HuH-7 (cell line): ENCODE results near the gene MICAL2.

Experiments used
- DNase-seq: peaks from one replicate; pipeline ENCODE4 v3.0.0; 2011; ENCODE audit warnings: low spot score

The MICAL2 gene

GRCh38 chr11:12229450-12230229, 119.2 kb downstream of the MICAL2 start:
- DNase-seq = peak; percentile 72

- DNase-seq = no peak
These were observed 121.8 kb downstream of the MICAL2 start for GRCh38 chr11:12232160-12232559.

DNA sequence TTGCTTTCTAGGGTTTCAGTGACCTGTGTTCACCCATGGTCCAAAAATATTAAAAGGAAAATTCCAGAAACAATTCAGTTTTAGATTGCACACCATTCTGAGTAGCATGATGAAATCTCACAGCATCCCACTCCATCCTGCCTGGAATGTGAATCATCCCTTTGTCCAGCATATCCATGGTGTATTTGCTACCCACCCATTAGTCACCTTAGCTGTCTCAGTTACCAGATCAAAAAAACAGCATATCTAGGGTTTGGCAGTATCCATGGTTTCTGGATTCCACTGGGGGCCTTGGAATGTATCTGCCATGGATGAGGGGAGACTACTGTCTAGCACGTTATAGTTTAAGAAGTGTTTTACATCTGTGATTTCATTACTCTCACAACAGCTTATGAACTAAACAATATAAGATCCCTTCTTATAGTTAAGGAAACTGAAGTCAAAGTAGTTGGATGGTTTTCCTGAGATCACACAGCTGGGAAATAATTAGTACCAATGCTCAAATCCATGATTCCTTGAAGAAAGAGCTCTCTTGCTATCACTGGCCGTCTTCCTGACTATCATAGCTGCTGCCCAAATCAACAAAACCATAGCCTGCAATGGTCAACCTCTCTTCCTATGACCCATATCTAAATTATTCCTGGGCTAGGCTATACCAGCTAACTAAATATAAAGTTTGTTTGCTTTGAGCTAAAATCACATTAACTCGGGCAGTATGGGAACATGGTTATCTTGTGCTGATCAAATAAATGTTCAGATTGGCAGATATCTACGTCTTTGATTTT, 122.6 kb downstream of the MICAL2 start:
- no peak for DNase-seq

DNA sequence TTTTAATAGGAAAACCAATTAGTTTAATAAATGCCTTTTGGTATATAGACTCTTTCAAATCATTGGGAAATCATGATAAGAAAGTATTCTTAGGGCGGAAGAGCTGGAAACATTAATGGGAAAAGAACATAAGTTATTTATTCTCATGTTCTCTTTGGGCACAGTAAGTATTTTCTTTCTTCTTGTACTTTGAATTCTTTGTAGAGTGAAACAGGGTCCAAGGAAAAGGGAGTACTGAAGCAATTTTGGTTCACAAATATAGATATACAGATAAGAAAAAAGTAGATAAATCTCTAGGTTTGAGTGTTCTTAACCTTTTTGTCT, 123.2 kb downstream of the MICAL2 start:
- no peak for DNase-seq

DNA sequence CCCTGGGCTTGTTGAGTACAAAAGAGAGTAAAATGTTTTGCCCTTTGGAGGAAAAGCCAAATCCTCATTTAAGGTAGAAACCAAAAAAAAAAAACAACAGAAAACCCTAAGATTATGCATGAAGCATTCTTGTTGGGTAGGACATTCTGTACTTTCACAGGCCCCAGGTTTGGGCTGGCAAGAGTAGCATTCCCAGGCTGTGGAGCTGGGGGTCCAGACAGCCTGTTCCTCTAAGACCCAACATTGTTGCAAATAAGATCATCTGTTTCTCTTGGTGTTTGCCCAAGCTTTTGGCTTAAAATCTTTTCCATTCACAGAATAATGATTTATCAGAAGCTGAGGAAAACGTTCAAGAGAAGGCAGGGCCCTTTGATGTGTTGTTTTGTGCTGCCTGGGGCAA, 123.8 kb downstream of the MICAL2 start:
- no peak for DNase-seq

GRCh38 chr11:12235080-12235479, 124.7 kb downstream of the MICAL2 start:
- no peak for DNase-seq

DNA sequence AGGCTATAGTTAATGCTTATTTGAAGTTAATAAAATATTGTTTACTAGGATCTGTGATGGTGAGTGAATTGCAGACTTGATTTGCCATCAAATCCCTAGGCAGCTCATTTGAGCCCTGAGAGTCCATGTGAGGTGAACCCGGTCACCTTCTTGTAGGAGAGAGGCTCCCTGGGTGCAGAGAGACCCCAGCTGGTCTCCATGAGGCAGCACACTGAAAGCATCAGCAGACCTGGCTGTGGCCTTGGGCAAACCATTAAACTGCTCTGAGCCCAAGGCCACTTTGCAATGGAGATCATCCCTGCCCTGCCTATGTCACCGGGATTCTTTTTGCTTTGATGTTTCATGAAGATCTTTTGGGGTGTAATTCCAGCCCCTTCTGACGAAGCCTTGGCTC, 125.2 kb downstream of the MICAL2 start:
- DNase-seq = peak; percentile 69

- DNase-seq = no peak
These were observed 125.8 kb downstream of the MICAL2 start for GRCh38 chr11:12235947-12236743.

DNA sequence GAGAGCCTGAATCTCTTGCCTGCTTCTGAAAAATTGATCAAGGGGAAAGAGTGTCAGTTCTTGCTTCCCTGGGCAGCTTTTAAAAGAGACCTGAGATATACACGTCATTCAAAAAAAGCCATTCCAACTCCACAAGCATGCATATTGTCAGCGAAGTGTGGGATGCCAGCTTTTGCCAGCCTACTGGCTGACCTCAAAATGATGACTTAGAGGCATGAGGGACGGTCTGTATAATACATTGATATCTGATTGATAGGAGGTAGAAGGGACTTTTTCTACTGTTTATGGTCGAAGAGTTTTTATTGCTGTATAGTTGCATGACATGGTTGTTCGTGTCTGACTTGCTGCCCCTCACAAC, 126.3 kb downstream of the MICAL2 start:
- DNase-seq = no peak

DNA sequence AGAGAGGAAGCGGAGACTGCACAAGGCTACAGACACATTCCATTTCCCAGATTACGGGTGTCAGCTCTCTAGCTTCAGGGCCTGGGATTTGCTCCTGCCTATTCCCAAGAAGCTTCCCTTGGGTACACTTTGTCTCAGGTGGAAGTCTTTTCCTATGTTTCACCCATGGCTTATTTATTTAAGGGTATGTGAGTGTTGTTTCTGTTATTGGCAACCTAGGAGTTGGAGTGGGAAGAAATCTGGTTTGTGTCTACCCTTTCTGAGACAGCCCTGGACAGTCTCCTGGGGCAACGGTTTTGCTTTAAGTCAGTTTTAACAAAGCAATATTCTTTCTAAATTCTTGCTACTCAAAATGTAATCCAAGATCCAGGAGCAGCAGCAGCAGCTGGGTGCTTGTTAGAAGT, 127.0 kb downstream of the MICAL2 start:
- DNase-seq = no peak

GRCh38 chr11:12238420-12238819, 128.0 kb downstream of the MICAL2 start:
- no peak for DNase-seq

DNA sequence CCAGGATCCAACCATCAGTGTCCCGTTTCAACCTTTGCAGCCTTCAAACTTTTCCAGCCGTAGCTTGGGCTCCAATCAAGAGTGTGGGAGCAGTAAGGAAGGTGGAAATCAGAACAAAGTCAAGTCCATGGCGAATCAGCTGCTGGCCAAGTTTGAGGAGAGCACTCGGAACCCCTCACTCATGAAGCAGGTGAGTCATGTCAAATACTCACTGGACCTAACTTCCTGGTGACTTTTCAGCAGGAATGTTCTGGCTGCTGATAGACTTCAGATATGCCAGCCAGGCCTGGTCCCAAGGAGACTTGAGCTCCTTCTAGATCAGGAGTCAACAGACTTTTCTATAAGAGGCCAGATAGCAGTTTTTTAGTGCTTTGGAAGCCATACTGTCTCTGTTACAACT, 129.0 kb downstream of the MICAL2 start:
- DNase-seq = no peak

GRCh38 chr11:12239804-12240371, 129.5 kb downstream of the MICAL2 start:
- no peak for DNase-seq

- DNase-seq = no peak
These were observed 130.3 kb downstream of the MICAL2 start for GRCh38 chr11:12240677-12241076.

DNA sequence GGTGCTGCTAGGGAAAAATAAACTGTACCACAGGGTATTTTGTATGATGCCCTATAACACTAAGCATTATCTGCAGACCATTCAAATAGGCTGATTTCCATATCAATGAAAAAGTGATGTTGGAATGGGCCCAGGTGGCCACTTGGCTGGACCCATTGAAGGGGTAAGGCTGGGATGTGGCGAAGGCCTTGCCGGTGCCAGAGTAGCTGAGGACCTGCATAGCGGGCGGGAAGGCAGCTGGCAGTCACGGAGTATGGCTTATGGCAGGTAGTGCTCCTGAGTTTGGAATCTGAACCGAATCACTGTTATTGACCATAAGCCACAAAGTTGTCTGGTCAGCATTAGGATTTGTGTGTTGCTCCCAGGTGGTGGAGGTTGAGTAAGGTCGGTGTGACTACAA, 131.0 kb downstream of the MICAL2 start:
- no peak for DNase-seq

DNA sequence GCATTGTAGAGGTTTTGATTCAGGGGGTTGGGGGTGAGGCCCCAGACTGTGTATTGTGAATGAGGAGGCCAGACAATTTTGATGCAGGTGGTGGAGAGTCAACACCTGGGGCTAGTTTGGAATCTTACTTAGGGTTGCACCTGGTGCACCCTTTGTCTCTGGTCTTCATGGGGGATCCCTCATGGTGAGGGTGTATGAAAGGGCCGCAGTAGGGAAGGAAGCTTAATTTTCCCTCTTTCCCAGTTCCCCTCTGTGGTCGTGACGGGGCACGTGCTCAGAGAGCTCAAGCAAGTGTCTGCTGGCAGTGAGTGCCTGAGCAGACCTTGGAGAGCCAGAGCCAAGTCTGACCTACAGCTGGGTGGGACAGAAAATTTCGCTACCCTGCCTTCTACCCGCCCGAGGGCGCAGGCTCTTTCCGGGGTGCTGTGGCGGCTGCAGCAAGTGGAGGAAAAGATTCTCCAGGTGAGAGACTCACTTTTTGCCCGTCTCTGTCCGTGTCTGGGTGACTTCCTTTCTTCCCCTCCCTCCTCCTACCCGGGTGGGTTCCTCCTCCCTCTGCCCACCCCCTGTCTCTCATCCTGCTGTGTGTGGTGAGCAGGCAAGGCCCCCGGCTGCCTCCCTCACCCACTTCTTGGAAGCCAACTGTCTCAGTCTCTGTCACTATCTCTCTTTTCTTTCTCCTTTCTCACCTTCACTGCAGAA, 131.7 kb downstream of the MICAL2 start:
- DNase-seq = no peak

DNA sequence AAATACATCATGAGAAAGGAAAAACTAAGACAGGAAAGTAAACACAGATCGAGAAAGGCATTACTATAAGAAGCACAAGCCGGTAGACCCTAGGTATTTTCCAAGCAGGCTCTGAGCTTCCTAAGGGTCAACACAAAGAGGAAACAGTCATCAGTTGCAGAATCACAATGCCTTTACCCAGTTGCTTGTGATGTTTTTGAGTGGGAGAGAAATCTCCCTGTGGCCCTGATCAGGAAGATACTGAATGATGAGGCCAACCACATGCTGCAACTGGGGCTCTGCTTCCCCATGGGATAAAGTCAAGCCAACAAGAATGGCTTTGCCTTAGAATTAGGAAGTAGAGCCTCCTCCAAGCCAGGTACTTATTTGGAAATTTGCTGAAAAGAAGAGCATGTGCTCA, 132.6 kb downstream of the MICAL2 start:
- no peak for DNase-seq

GRCh38 chr11:12243486-12243885, 133.1 kb downstream of the MICAL2 start:
- no peak for DNase-seq

DNA sequence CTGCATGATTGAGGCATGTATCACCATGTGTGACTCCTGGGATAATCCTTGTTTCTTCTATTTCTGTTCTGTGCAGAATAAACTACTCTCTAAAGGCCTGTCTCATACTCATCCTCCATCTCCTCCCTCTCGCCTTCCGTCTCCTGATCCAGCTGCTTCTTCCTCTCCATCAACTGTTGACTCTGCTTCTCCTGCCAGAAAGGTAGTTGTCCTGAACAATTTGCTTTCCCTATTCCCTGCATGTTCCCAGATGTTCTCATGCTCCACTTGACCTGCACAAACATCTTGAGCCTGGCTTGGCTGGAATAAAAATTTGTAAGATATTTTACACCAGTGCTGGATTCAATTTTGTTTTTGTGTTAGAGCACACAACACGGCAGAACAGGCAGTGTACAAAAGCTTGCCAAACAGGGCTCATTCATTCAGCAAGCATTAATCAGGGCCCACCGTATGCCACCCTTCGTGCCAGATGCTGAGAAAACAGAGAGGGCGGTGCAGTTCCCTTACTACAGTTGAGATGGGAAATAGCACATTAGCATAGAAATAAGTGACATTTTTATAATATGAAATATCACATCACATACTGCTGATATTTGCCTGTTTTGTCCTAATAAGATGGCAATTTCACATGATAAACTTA, 133.6 kb downstream of the MICAL2 start:
- no peak for DNase-seq

DNA sequence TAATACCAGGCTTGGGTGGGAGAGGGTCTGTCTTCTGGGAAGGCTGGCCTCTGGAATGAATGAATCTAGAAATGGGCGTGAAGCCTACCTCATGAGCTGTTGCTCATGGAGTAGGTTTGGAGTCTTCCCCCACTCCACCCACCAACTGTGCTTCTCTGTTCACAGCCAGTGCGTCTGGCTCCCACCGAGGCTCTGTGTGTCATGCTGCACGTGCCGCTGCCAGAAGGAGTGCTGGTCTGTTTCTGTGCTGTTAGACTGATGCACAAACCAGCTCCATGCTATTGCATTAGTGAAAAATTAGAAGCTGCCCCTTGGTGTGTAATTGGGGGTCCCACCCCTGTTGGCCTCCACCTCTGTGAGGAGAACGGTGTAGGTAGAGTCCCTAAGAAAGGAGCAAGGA, 134.7 kb downstream of the MICAL2 start:
- DNase-seq = no peak

- DNase-seq = no peak
These were observed 135.2 kb downstream of the MICAL2 start for GRCh38 chr11:12245549-12246016.
